ENCODE results near the gene CALHM2.
"Not testable (repeated sequence)": the region's sequence is repeated elsewhere in the genome, so short reads cannot be mapped to it uniquely, and the experiment has no call there.

Gene CALHM2, protein sequence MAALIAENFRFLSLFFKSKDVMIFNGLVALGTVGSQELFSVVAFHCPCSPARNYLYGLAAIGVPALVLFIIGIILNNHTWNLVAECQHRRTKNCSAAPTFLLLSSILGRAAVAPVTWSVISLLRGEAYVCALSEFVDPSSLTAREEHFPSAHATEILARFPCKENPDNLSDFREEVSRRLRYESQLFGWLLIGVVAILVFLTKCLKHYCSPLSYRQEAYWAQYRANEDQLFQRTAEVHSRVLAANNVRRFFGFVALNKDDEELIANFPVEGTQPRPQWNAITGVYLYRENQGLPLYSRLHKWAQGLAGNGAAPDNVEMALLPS

DNA sequence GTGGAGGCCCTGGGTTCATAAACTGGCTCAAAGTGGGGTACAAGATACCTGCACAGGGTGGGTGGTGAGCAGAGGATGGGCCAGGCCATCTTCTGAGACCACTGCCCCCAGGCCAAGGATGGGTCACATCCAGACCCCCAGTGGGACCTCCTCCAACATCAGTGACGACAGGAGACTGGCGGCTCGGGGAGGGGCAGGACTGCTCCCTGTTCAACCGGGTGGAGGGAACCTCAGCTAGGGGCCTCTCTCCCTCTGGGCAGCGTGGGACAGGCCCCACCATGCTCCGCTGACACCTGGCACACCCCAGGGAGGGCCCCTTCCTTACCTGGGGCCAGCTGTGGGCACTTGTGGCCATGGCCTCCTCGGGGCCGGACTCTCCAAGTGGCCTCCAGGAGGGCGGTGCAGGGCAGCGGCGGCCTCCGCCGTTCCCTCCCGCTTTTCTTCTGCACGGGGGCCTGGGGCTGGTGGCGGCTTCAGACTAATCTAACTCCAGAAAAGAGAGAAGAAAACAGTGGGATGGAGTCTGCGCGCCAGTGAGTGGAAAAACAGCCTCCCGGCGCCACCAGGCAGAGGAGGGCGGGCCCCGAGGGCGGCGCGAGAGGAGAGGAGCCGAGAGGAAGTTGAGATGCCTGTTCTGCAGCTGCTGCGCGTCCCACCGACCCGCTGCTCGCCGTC, at the start of gene CALHM2:
Gene CALHM2, minus strand, starts transcription at position 540 of the 675 bp plus-strand sequence. CDS start 2,429 bp downstream, outside the sequence.
- no peak for DNase-seq

GRCh38 chr10:103501186-103501585, 49.0 kb upstream of the CALHM2 start:
- DNase-seq, result no peak

DNA sequence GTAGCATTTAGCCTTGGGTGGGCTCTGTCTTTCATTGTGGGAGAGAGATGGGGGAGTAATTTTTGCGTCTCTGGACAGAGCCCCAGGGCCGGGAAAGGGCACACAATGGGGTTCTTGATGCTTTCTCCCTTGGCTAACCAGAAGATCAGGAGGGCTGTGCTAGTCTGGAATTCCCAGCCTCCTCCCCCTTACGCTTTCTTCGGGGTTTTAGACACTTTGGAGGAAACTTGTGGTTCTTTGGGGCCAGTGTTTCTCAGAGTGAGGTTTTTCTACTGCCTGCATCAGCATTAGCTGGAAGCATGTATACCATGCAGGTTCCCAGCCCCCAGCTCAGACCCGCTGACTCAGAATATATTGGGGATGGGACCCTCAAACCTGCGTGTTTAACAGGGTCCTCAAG, 48.3 kb upstream of the CALHM2 start:
- no peak for DNase-seq

DNA sequence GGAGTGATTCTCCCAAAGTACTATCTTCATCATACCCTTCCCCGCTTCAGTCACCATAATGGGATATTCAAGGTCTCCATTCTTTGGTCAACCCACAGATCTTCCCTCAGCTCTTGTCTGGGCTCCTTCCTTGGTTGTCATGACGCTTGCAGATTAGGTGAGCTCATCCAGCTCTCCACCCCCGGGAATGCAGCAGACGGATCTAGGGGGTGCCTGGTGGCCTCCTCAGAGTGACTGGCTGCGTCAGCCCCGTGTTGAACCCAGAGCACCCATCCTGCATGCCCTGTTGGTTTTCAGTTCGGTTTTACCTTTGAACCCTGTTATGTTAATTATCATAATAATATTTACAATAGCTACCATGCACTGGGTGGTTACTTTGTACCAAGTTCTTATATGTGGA, 47.7 kb upstream of the CALHM2 start:
- DNase-seq, result no peak

DNA sequence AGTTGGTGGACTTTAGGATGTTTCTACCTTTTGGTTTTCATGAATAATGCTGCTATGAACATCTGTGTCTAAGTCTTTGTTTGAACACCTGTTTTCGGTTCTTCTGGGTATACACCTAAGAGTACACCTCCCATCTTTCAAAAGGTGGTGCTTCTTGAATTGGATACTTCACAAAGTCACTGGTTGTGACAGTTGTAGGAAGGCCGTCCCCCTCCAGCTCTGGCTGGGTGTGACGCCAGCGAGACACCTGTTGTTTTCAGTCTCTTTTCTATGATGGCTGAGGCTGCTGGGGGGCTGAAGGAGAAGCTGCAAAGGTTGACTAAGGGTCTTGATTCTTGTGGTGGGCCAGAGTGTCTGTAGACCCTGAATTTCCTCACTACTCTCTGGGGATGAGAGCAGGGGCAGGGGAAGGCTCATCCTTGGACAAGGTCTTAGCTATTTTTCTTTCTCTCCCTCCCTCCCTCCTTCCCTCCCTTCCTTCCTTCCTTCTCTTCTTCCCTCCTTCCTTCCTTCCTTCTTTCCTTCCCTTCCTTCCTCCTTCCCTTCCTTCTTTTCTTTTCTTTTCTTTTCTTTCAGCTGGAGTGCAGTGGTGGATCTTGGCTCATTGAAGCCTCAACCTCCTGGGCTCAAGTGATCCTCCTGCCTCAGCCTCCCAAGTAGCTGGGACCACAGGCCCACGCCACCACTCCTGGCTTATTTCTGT, 46.9 kb upstream of the CALHM2 start:
- no peak for DNase-seq

DNA sequence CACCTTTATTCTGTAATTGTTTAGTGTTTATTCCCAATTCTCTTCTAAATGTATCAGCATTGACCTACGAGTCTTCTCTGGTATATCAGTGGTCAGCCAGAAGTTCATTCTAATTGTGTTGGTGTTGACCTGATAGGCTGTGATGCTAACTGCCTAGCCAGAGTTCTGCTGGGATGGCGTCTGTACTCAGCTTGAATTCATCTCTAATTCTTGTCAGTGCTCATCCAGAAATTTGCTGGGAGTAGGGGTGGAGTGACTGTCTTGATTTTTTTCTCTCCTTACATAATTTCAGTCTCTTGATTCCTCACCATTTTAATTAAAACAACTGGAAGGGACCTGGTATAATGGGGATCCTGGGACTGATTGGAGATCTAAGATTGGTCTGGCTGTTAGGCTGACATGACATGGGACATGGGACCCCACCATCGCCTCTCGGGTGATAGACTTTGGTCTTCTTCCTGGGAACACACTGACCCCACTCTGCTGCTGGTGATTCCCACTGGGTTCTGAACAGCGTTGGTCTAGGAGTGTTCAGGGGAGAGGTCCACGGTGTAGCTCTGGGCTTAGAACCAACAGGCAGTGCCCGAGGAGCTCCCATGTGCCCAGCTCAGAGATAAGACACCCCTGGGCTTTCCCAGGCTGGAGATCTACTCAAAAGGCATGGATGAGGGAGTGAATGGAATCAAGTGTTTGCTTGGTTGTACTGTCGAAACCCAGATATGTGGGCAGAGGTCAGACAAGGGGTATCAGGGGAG, 45.2 kb upstream of the CALHM2 start:
- no peak for DNase-seq

GRCh38 chr10:103495321-103495720, 43.2 kb upstream of the CALHM2 start:
- DNase-seq, result no peak

DNA sequence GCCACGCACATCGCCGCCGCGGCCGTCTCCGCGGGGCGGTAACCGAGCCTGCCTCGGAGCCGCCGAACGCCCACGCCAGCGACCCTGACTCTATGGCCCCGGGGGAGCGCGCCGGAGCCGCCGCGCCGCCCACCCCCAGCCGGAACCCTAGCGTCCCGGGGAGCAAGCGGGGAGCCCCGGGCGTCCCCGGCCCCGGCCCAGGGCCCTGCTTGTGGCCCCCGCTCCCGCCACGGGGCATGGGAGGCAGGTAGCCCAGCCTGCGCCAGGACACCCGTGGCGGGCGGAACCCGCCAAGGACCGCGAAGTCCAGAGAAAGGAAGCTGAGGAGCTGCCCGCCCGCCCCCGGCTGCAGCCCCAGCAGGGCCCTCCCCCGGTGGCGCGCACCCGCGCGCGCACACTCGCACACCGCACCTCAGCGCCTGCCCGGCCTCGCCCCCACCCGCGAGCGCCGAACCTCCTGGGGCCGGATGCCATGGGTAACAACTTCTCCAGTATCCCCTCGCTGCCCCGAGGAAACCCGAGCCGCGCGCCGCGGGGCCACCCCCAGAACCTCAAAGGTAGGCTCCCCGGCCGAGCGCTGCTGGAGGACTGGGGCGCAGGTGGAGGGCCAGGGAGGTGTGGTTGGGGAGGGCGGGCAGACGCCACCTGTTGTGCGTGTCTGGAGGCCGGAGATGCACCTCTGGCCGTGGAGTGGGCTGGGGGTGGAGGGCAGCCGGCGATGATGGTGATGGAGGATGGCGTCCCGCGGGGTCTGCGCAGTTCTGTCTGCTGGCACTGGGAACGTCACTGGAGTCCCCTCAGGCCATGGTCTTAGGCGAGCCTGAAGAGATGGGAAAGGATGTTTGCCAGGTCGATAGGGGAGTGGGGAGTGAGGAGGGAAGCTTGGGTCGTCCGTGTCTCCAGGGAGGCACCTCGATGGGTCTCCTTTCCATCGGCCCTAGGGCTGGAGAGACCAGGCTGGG, 42.0 kb upstream of the CALHM2 start:
- no peak for DNase-seq

DNA sequence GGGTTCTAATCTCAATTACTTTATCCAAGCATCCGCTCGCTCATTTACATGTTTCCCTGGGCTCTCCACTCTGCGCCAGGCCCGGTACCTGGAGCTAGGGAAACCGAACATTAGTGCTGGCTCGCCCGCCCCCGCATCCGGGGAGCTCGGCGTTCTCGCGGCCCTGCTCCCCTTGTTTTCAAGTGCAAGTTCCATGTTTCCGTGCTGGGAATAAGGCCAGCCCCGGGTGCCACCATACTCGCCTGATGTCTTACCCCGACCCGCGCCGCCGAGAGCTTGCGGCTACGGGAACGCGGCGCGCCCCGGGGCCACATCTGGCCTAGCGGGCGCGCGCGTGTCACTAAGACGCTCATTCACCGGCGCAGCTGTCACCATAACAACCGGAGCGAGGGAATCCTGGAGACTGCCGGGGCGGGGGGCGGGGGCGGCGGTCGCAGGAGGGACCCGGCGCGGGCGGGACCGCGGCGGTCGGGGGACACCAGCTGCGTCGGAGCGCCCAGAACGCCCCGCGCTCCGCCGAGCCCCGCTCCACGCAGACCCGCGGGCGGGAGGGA, 41.3 kb upstream of the CALHM2 start, which contains the start of gene NEURL1:
Gene NEURL1, plus strand, starts transcription at position 344 of the 554 bp plus-strand sequence. CDS start 683 bp downstream, outside the sequence.
- DNase-seq, result no peak

DNA sequence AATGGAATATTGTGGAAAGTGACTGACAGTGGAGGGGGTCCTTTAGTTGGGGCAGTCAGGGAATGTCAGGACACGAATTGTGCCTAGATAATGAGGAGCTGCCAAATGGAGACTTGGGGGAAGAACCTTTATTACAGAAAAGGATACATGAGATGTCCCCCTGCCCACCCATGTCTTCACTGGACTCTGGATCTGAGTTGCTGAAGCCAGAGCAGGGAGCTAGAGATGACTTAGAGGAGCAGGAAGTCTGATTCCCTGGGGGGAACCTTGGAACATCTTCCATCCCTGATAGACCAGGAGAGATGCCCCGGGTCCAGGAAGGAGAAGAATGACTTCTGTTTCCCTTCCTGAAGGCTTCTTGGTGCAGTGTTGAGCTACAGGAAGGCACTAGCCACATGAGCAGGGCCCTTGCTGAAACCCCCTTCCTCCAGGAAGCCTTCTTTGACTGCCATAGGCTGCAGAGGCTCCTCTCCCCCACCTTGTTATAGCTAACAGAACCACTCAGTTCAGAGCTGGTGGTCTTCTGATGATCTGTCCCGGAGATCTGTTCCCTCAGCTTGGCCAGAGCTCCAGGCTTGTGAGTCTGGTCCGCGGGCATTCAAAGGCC, 40.6 kb upstream of the CALHM2 start:
- DNase-seq, result no peak

DNA sequence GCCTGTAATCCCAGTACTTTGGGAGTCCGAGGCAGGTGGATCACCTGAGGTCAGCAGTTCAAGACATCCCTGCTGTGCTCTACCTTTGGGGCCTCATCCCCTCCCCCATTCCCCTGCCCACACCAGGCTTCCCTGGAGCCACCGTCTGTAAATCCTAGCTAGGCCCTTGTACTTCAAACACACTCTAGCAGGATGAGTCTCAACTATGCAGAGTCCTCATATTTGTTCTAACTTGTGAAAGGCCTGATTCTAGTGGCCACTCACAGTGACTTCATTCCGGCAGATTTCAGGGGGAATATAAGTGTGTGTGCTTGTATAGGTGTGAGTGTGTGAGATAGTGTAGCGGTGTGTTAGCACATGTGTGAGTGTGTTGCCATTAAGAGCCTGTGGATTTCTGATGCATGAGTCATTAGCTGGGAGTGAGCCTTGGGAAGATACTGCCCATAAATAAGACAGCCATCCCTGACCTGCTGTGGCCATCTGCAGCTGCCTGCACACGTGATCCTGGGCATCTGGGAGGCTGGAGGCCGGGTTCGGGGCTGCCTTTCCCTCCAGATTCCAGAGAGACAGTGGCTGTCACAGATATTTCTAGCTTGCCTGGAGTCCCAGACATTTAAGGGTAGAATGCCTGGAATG, 39.7 kb upstream of the CALHM2 start:
- no peak for DNase-seq

DNA sequence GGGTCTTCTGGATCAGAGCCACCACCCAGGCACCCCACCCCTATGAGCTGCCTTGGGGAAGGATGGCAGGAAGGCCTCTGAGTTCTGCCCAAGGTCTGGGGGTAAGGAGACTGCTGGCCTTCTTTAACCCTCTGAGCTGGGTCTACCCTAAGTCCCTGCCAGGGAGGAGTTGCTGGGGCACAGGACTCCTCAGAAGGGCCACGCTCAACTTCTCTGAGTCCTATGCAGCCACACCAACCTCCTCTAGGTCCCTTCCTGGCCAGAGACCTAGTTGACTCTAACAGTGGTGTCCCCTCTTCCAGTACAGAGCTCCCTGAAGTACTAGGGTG, 38.8 kb upstream of the CALHM2 start:
- no peak for DNase-seq

DNA sequence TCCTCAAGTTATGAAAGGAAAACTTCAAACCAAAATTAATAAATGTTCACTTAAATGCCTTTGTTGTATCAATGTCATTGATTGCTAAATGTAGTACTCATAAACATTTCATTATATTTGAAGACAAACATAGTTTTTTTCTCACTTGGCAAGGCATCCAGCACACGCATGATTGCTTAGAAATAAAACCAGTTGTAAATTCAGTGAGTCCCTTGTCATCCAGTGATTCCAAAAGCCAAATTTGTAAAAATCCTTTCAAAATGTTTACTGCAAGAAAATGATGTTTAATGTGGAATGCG, 35.2 kb upstream of the CALHM2 start:
- no peak for DNase-seq

- not testable (repeated sequence) for DNase-seq
Measured at GRCh38 chr10:103486635-103487409, 34.7 kb upstream of the CALHM2 start.

- no peak for DNase-seq
Measured at GRCh38 chr10:103481974-103482531, 29.9 kb upstream of the CALHM2 start.

- no peak for DNase-seq
Measured at GRCh38 chr10:103480521-103480920, 28.4 kb upstream of the CALHM2 start.

DNA sequence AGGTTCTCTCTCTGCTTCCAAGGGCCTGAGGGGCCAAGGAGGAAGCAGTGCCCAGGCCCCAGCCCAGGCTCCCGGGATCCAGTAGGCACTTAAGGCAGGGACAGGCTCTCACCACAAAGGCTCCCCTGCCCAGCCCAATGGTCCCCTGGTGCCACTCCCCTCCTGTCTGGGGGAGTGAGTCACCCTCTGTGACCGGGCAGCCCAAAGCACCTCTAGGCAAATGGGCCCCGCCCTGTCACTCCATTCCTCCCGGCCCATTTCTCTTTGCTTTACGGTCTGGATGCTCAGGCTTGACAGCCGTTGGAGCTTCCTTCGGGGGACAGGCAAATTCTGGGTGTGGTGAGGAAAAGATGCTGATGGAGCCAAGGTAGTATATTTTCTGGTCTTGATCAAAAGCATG, 27.0 kb upstream of the CALHM2 start, which contains the start of gene CALHM3:
Gene CALHM3, minus strand, starts transcription at position 106 of the 400 bp plus-strand sequence. CDS start 208 bp downstream, outside the sequence.
- no peak for DNase-seq

GRCh38 chr10:103478671-103479070, 26.5 kb upstream of the CALHM2 start:
- no peak for DNase-seq

DNA sequence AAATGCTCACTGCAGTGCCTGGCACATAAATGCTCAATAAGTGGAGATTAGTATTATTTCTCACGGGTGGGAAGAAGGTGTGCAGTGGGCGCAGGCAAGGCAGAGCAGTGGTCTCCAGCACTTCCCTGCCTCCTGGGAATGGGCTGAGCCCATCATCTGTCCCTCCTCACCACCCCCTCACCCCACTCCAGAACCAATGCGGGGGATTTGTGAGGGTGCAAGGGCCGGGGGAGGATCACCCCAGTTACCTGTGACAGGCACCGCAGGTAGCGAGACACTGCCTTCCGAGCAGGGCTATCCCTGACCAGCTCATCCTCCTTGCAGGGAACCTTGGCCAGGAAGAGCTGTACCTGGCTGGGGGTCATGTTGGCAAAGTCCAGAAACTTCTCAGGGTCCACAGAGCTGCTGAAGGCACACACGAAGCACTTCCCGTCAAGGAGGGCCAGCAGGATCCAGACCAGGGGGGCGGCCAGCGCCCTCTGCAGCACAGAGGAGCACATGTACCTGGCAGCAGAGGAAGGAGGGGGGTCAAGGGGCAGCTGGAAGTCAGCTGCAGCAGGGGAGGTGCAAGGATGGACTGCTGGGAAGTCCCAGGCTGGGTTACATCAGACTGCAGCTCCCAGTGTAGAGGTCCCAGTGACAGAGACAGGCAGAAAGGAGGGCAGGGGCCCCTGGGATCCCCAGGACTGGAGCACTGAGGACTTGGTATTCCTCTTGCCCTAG, 24.0 kb upstream of the CALHM2 start:
- no peak for DNase-seq

All from NCI-H2081 treated with DMSO at 0.1 percent for 48 hours (cell line).